ENCODE measurements around the gene DMRT1. TPM values are rescaled to one million over a fixed set of nuclear protein-coding genes. Genes with fewer than 3 reads are reported as not detected.

The DMRT1 gene
- total and polyA plus RNA-seq, 2 donors from 2014 or later = not detected

DNA sequence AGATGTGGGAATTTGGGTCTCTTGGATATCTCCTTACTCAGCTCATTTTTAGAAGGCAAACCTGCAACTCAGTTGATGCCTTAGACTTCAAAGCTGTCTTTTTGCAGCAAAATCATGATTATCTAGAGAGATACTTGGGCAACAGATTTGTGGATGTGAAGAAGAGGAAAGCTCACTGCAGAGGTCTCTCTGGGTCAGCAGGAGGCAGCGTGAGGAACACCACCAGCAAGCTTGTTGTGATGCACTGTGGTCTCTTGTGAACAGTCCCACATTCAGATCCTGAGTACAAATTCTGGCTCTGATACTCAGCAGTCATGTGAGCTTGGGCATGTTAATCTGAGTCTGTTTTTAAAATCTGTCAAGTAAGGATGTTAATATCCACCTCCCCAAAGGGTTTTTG, 108.6 kb downstream of the DMRT1 start:
- H3K9me3 ChIP-seq (ENCODE audit: control insufficient read depth in 2 of 3, insufficient read depth in 1 of 3, low read length in 3 of 3) = no peaks in the 10 kb centered on the region
- H3K4me3 ChIP-seq (ENCODE audit: low read length in 3 of 3) = no peak overlapping the region
- H3K27ac ChIP-seq (ENCODE audit: low read depth in 2 of 2, low read length in 2 of 2) = no peak overlapping the region
- no peak for FAIRE-seq
- H3K36me3 ChIP-seq (ENCODE audit: control insufficient read depth in 2 of 3, insufficient read depth in 3 of 3, low read length in 3 of 3) = no peaks in the 10 kb centered on the region
- no peak for TF ChIP-seq CTCF (IDR thresholded peaks at IDR 0.05; ENCODE audit: borderline replicate concordance, extremely low read depth, insufficient read depth)
- H3K9ac ChIP-seq (ENCODE audit: low read length in 3 of 3) = no peak overlapping the region
- H3K4me1 ChIP-seq (ENCODE audit: control insufficient read depth in 2 of 3, insufficient read depth in 2 of 3, low read depth in 1 of 3, low read length in 3 of 3) = no peaks in the 10 kb centered on the region
- no peak for DNase-seq
- H3K27me3 ChIP-seq (ENCODE audit: control insufficient read depth, insufficient read depth, low read length) = peaks cover 2% of the 10 kb centered on the region
- intact Hi-C loops (cut with DNase I) = no loop called here

GRCh38 chr9:952546-952945, 111.0 kb downstream of the DMRT1 start:
- FAIRE-seq = no peak
- intact Hi-C loops (cut with DNase I) = no loop called here
- H3K4me1 ChIP-seq (ENCODE audit: control insufficient read depth in 2 of 3, insufficient read depth in 2 of 3, low read depth in 1 of 3, low read length in 3 of 3) = no peaks in the 10 kb centered on the region
- H3K9ac ChIP-seq (ENCODE audit: low read length in 3 of 3) = no peak overlapping the region
- H3K9me3 ChIP-seq (ENCODE audit: control insufficient read depth in 2 of 3, insufficient read depth in 1 of 3, low read length in 3 of 3) = no peaks in the 10 kb centered on the region
- DNase-seq = peak in 2 of 5 donors; percentile 57 to 77
- H3K36me3 ChIP-seq (ENCODE audit: control insufficient read depth in 2 of 3, insufficient read depth in 3 of 3, low read length in 3 of 3) = no peaks in the 10 kb centered on the region
- TF ChIP-seq CTCF (IDR thresholded peaks at IDR 0.05; ENCODE audit: borderline replicate concordance, extremely low read depth, insufficient read depth) = no peak
- H3K27me3 ChIP-seq (ENCODE audit: control insufficient read depth, insufficient read depth, low read length) = peaks cover 5% of the 10 kb centered on the region
- no peak overlapping the region for H3K4me3 ChIP-seq (ENCODE audit: low read length in 3 of 3)
- H3K27ac ChIP-seq (ENCODE audit: low read depth in 2 of 2, low read length in 2 of 2) = no peak overlapping the region

DNA sequence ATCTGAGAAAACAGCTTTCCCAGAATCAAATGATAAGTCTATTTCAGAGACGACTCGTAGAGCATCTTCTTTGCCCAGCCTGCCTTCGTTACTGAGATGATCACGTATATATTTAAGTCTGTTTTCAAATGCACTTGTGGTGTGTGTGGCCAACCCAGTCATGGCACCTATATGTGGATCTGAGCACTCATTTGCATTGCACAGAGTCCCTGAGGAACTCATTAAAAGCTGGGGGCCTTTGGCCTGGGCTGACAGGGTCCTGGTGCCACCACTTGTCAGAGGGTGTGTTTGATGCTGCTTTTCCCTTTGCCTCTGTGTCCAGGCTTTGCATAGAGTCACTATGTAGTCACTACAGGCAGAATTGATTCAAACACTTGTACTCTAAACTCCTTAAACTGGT, 117.6 kb downstream of the DMRT1 start:
- intact Hi-C loops (cut with DNase I) = no loop called here
- Histone ChIP-seq H3K36me3 (ENCODE audit: control insufficient read depth in 2 of 3, insufficient read depth in 3 of 3, low read length in 3 of 3) (no peaks in the 10 kb centered on the region), H3K9me3 (ENCODE audit: control insufficient read depth in 2 of 3, insufficient read depth in 1 of 3, low read length in 3 of 3) (no peaks in the 10 kb centered on the region), H3K9ac (ENCODE audit: low read length in 3 of 3) (no peak overlapping the region), H3K4me3 (ENCODE audit: low read length in 3 of 3) (no peak overlapping the region), H3K4me1 (ENCODE audit: control insufficient read depth in 2 of 3, insufficient read depth in 2 of 3, low read depth in 1 of 3, low read length in 3 of 3) (no peaks in the 10 kb centered on the region), H3K27ac (ENCODE audit: low read depth in 2 of 2, low read length in 2 of 2) (no peak overlapping the region), H3K27me3 (ENCODE audit: control insufficient read depth, insufficient read depth, low read length) (peaks cover 15% of the 10 kb centered on the region)
- DNase-seq (no peak), FAIRE-seq (no peak)
- no peak for TF ChIP-seq CTCF (IDR thresholded peaks at IDR 0.05; ENCODE audit: borderline replicate concordance, extremely low read depth, insufficient read depth)

DNA sequence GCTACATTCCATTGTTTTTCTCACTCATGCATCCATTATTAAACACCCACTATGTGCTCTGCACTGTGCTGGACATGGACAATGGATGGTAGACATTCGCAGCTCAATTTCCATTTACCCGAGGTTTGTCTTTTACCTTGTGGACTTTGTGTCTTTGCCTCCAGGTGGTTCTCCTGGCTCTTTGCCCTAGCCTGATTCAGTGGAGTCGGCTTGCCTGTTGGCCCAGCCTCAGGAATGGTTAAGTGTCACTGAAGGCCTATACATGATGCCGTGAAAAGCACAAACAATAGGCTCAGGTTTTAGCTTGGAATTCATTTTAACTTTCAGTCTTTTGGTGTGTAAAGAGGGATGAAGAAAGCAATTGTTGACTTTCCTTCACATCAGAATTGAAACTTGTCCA, 118.4 kb downstream of the DMRT1 start:
- no peak for DNase-seq
- Histone ChIP-seq H3K27ac (ENCODE audit: low read depth in 2 of 2, low read length in 2 of 2) (no peak overlapping the region), H3K27me3 (ENCODE audit: control insufficient read depth, insufficient read depth, low read length) (peaks cover 19% of the 10 kb centered on the region), H3K9me3 (ENCODE audit: control insufficient read depth in 2 of 3, insufficient read depth in 1 of 3, low read length in 3 of 3) (no peaks in the 10 kb centered on the region), H3K9ac (ENCODE audit: low read length in 3 of 3) (no peak overlapping the region), H3K36me3 (ENCODE audit: control insufficient read depth in 2 of 3, insufficient read depth in 3 of 3, low read length in 3 of 3) (no peaks in the 10 kb centered on the region), H3K4me1 (ENCODE audit: control insufficient read depth in 2 of 3, insufficient read depth in 2 of 3, low read depth in 1 of 3, low read length in 3 of 3) (no peaks in the 10 kb centered on the region), H3K4me3 (ENCODE audit: low read length in 3 of 3) (no peak overlapping the region)
- no peak for TF ChIP-seq CTCF (IDR thresholded peaks at IDR 0.05; ENCODE audit: borderline replicate concordance, extremely low read depth, insufficient read depth)
- FAIRE-seq = no peak
- intact Hi-C loops (cut with DNase I) = no loop called here
